B cell (primary cell): ENCODE results near the gene CMC4. TPM values are rescaled to one million over a fixed set of nuclear protein-coding genes. Genes with fewer than 3 reads are reported as not detected.

ENCODE experiments used
- ATAC-seq: fragments of 200-7000 bp; cut with Tn5 transposase; one replicate; pipeline ENCODE4 v1.10.0; 2021; ENCODE audit warnings: low read depth, mild to moderate bottlenecking, moderate number of reproducible peaks, moderate library complexity
- CTCF ChIA-PET: fragments of 350-600 bp; sonication (Branson Sonifier 250); formaldehyde crosslinking; loops from one replicate; lab custom pipeline; 2021; ENCODE audit warnings: antibody characterized with exemption, inconsistent platforms; lab: Charles Lee
- POLR2A ChIA-PET: fragments of 350-600 bp; sonication (Branson Sonifier 250); formaldehyde crosslinking; loops from one replicate; lab custom pipeline; 2021; ENCODE audit warnings: antibody characterized with exemption; lab: Charles Lee
- DNase-seq: peaks from one replicate; pipeline ENCODE4 v3.0.0; 2013
- H2AFZ ChIP-seq: 2 replicates; pipeline ENCODE4 v1.6.1; 2012; ENCODE audit warnings: mild to moderate bottlenecking, low read depth, low read length; ENCODE audit not compliant: insufficient read depth, poor library complexity, severe bottlenecking
- H3K27ac ChIP-seq, 2 donors: 1 replicate in 1 of 2; 2 replicates in 1 of 2; pipeline ENCODE4 v1.5.1; 2012 to 2013; ENCODE audit warnings: low read length in 2 of 2, mild to moderate bottlenecking in 2 of 2, moderate library complexity in 1 of 2
- H3K27me3 ChIP-seq, 4 experiments: fragments of 200-600 bp in 1 of 4; sonication (generic) in 1 of 4; replicated peaks in 1 of 4; 1 replicate in 2 of 4; 2 replicates in 2 of 4; pipeline versions ENCODE4 v1.6.1 to v1.7.0; 2013 to 2016; ENCODE audit warnings: low read length in 3 of 4, mild to moderate bottlenecking in 2 of 4, mixed read lengths in 1 of 4, moderate library complexity in 1 of 4; ENCODE audit not compliant: insufficient read depth in 4 of 4, control insufficient read depth in 3 of 4; ENCODE audit errors: control extremely low read depth in 1 of 4
- H3K36me3 ChIP-seq, 2 experiments: replicated peaks in 1 of 2; 1 replicate in 1 of 2; 2 replicates in 1 of 2; pipeline versions ENCODE4 v1.6.1 to v1.7.1; 2013; ENCODE audit warnings: low read length in 1 of 2; ENCODE audit not compliant: insufficient read depth in 2 of 2, control insufficient read depth in 1 of 2; ENCODE audit errors: control extremely low read depth in 1 of 2, extremely low read depth in 1 of 2
- H3K4me1 ChIP-seq, 2 donors: fragments of 200-600 bp in 1 of 2; sonication (generic) in 1 of 2; 1 replicate in 1 of 2; 2 replicates in 1 of 2; pipeline versions ENCODE4 v1.5.1 to v1.6.1; 2013 to 2017; ENCODE audit warnings: low read length in 2 of 2; ENCODE audit not compliant: control insufficient read depth in 2 of 2, insufficient read depth in 2 of 2
- H3K4me2 ChIP-seq: replicated peaks from 2 replicates; pipeline ENCODE3; 2012; ENCODE audit warnings: mild to moderate bottlenecking, low read depth, low read length; ENCODE audit not compliant: poor library complexity, severe bottlenecking
- H3K4me3 ChIP-seq, 5 experiments: fragments of 200-600 bp in 1 of 5; sonication (generic) in 1 of 5; 1 replicate in 3 of 5; 2 replicates in 2 of 5; pipeline versions ENCODE4 v1.5.1 to v1.7.0; 2011 to 2016; ENCODE audit warnings: low read length in 4 of 5, mild to moderate bottlenecking in 4 of 5, low read depth in 2 of 5, control low read depth in 1 of 5, moderate library complexity in 1 of 5; ENCODE audit not compliant: insufficient read depth in 1 of 5; ENCODE audit errors: control extremely low read depth in 1 of 5, extremely low read depth in 1 of 5
- H3K79me2 ChIP-seq: fragments of 200-600 bp; sonication (generic); one replicate; pipeline ENCODE4 v1.6.0; 2016; ENCODE audit warnings: low read length; ENCODE audit not compliant: control insufficient read depth, insufficient read depth
- H3K9ac ChIP-seq: fragments of 200-600 bp; sonication (generic); 2 replicates; pipeline ENCODE4 v1.6.1; 2017; ENCODE audit warnings: mild to moderate bottlenecking, low read length, moderate library complexity
- H3K9me3 ChIP-seq, 3 donors: one replicate each; pipeline versions ENCODE4 v1.6.1 to v1.7.1; 2013; ENCODE audit warnings: low read length in 2 of 3; ENCODE audit not compliant: control insufficient read depth in 2 of 3, insufficient read depth in 1 of 3; ENCODE audit errors: control extremely low read depth in 1 of 3
- H4K20me1 ChIP-seq: 2 replicates; pipeline ENCODE4 v1.6.0; 2012; ENCODE audit warnings: mild to moderate bottlenecking, low read length; ENCODE audit not compliant: insufficient read depth, control insufficient read depth, poor library complexity, severe bottlenecking
- H3K27ac Mint-ChIP-seq: one replicate; pipeline ENCODE4 v1.8.0; 2021; ENCODE audit warnings: mixed read lengths
- H3K27me3 Mint-ChIP-seq: one replicate; pipeline ENCODE4 v1.8.0; 2021; ENCODE audit warnings: mixed read lengths
- H3K4me1 Mint-ChIP-seq: one replicate; pipeline ENCODE4 v1.8.0; 2021; ENCODE audit warnings: mixed read lengths
- H3K4me3 Mint-ChIP-seq: one replicate; pipeline ENCODE4 v1.8.0; 2021; ENCODE audit warnings: mixed read lengths
- H3K9me3 Mint-ChIP-seq: one replicate; pipeline ENCODE4 v1.8.0; 2022; ENCODE audit warnings: mixed read lengths; ENCODE audit not compliant: insufficient read depth
- CTCF ChIP-seq: fragments of 200-600 bp; IDR thresholded peaks from one replicate; pipeline ENCODE4 v1.8.0; 2022; ENCODE audit warnings: antibody characterized with exemption, mild to moderate bottlenecking
- EZH2 ChIP-seq: IDR thresholded peaks from 2 replicates; pipeline ENCODE4 v1.6.1; 2012; ENCODE audit warnings: borderline replicate concordance, low read depth, mild to moderate bottlenecking, moderate library complexity, low read length; ENCODE audit not compliant: insufficient read depth, poor library complexity, severe bottlenecking
- whole genome bisulfite sequencing: methylation state at CpG from one replicate; pipeline ENCODE4 v1.1.5; 2013; ENCODE audit warnings: missing lambda C conversion rate; ENCODE audit not compliant: insufficient coverage; 5-methylcytosine and 5-hydroxymethylcytosine counted together
- intact Hi-C: fragments of 100-400 bp; cut with micrococcal nuclease; formaldehyde crosslinking; loops from one replicate; pipeline ENCODE4 v1.10.0; 2022
- polyA plus RNA-seq: library from polyadenylated mRNA; depleted of rRNA; stranded (reverse); fragments of >200 nt; gene quantifications from 2 replicates; pipeline ENCODE4 v1.2.3, GENCODE V29; 2012
- total RNA-seq, 2 donors: library from RNA; stranded (reverse); fragments of 120-200 nt in 1 of 2; gene quantifications; 1 replicate in 1 of 2; 2 replicates in 1 of 2; pipeline versions ENCODE4 v1.2.3 to v1.2.4, GENCODE V29; 2013 to 2022

Gene CMC4
- total and polyA plus RNA-seq, 2 donors (not counting 1 experiment from before 2014, with no cell fraction given): 6.0 to 10.1 TPM

GRCh38 chrX:155056877-155057792 lies 13.8 kb downstream of the CMC4 start:
- Histone ChIP-seq H3K4me1 (peaks cover 0 to 9% of the 10 kb centered on the region in 2 donors), H3K36me3 (peaks cover 0 to 14% of the 10 kb centered on the region in 2 experiments), H3K27ac (no peak overlapping the region), H3K4me2 (peak overlapping the region; percentile 57), H3K9ac (no peak overlapping the region), H3K27me3 (no peaks in the 10 kb centered on the region), H3K9me3 (no peaks in the 10 kb centered on the region), H3K79me2 (no peaks in the 10 kb centered on the region), H3K4me3 (peak overlapping the region in 1 of 5 experiments; percentile 20), H4K20me1 (no peaks in the 10 kb centered on the region), H2AFZ (peak overlapping the region; percentile 30)
- Mint-ChIP-seq H3K4me3 (peak overlapping the region; percentile 32), H3K27me3 (no peaks in the 10 kb centered on the region), H3K27ac (peak overlapping the region; percentile 39), H3K4me1 (peaks cover 9% of the 10 kb centered on the region), H3K9me3 (no peaks in the 10 kb centered on the region)
- intact Hi-C loops: loop anchor here (1.0 to 5.0 kb wide), 3 partner anchors 14 to 140 kb away; partner anchors contain the start of genes BRCC3, CMC4 and MTCP1
- peak; percentile 74 for ATAC-seq
- peak; percentile 70 for DNase-seq
- ChIA-PET POLR2A (no interaction called here), CTCF (interaction anchor here (0.8 to 4.2 kb wide), 12 partner anchors 9 to 139 kb away, joined by 3 to 26 read pairs (median 6); partner anchors contain the start of genes F8 and FUNDC2)
- no peak for TF ChIP-seq EZH2
- peak; percentile 76 for TF ChIP-seq CTCF
- WGBS: 14% methylated on average over 13 of the region's 25 CpGs

GRCh38 chrX:155056471-155056870 lies 14.5 kb downstream of the CMC4 start:
- Mint-ChIP-seq H3K4me1 (peaks cover 9% of the 10 kb centered on the region), H3K27me3 (no peaks in the 10 kb centered on the region), H3K27ac (no peak overlapping the region), H3K9me3 (no peaks in the 10 kb centered on the region), H3K4me3 (no peak overlapping the region)
- Histone ChIP-seq H3K4me2 (no peak overlapping the region), H3K27me3 (no peaks in the 10 kb centered on the region), H3K4me3 (no peak overlapping the region), H3K9me3 (no peaks in the 10 kb centered on the region), H3K27ac (no peak overlapping the region), H3K9ac (no peak overlapping the region), H3K36me3 (peaks cover 0 to 20% of the 10 kb centered on the region in 2 experiments), H3K79me2 (no peaks in the 10 kb centered on the region), H2AFZ (no peak overlapping the region), H3K4me1 (peaks cover 0 to 9% of the 10 kb centered on the region in 2 donors), H4K20me1 (no peaks in the 10 kb centered on the region)
- TF ChIP-seq EZH2 (no peak), CTCF (no peak)
- ChIA-PET POLR2A (no interaction called here), CTCF (interaction anchor here (1.0 to 4.2 kb wide), 9 partner anchors 10 to 138 kb away, joined by 3 to 26 read pairs (median 8); no protein-coding TSS in a partner anchor)
- ATAC-seq (no peak), DNase-seq (no peak)
- no CpG with 5 or more reads among the region's 1 CpG for WGBS
- intact Hi-C loops: loop anchor here (5.0 kb wide), 1 partner anchor 139 kb away; no protein-coding TSS in a partner anchor
